ENCODE results near the gene ATP5F1A.

ATP5F1A gene

DNA sequence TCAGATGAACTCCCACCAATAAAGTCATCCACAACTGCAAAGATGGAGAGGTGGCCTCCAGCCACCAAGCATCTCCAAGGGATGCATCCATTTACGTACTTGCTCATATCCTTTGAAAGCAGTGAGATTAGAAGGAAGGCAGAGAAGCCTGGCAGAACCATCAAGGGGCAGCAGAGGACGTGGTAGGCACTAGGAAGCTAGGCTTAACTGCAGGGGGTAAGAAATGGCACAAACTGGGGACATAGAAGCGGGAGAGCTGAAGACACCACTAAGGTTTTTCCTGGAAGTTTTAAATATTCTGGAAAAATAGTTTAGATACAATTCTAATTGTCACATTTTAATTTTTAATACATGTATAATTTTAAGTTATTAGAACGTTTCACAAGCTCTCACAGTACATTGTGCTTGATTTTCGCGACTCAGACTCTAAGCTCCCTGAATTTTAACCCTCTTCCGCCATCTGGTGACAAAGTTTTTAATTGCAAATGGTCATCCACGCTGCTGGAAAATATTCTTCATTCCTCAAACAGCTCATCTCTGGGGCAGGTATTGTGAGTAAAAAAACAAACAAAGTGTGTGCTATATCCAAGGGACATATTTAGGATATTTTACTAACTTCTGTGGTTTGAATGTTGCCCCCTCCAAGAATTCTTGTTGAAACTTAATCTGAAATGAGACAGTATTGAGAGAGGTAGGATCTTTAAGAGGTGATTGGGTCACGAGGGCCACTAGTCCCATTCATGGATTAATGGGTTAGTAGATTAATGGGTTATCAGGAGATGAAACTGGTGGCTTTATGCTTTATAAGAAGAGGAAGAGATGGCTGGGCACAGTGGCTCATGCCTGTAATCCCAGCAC is 24.4 kb downstream of the ATP5F1A start:
- DNase-seq, result peak in 9 of 56 donors; percentile 6 to 63 (median 14)

DNA sequence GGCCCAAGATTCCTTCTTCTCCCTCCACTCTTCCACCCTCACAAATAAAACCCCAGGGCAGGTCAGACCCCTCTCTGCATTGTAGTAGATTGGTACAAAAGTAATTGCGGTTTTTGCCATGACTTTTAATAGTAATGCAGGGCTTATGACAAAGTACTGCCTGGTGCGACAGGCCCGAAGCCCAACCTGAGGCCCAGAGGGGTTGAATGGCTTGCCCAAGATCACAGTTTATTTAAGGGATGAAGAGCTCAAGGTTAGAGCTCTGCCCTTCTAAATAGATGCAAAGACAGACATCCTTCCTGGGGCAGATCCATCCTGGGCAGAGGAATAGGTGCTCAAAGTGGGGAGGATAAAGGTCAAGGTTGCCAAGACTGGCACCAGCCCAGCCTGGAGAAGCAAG is 25.1 kb downstream of the ATP5F1A start:
- no peak for DNase-seq

DNA sequence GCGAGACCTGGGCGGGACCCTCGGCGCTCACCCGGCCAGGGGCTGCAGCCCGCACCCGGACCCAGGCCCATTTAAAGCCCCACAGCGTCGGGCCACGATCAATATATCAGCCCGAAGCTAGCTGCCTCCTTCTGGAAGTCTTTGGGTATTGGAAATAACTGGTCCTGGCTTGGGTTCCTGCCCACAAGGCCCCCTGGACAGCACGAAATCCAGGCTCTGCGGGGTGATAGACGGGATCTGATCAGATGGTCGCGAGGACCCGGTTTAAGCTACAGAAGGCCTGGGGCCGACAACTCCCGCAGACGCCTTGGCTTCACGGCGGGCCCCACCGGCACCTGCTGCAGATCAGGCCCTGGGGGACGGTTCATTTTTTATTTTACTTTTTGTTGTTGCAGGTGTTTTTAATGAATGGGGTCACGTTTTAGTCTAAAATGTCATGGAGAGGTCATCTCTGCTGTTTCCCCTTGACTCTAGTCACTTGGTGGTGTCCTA is 25.7 kb downstream of the ATP5F1A start:
- DNase-seq, result no peak

DNA sequence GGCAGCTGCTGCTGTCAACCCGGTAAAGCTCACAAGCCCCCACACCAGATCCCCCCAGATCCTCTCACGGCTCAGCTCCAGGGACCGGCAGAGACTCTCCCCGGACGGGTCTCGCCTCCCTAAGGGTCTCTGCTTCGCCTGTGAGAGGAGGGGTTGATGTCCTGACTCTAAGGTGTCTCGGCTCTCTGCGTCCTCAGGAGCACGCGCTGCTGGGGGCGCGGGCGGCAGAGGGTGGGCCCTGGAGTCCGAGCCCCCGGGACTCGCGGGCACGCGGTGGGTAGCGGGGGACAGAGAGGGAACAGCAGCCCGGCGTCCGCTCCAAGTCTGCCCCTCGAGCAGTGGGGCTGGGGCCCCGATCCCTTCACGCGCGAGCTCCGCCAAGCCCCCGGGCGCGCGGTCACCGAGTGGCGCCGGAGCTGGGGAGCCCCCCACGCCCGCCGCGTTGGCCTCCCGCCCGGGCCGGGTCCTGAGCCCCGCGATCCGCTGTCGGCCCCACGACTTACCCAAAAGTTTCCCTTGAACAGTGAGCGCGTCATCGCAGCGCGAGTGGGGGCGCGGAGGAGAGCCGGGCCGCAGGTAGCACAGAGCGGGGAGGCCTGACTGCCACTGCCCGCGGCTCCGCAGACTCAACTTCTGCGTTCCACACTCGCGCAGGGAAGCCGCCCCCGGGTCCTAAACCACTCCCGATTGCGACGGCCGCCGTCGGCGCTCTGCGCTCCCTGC is 26.3 kb downstream of the ATP5F1A start, which contains the start of gene PSTPIP2:
Gene PSTPIP2, minus strand, starts transcription at position 608 of the 723 bp plus-strand sequence. Its CDS starts 72 bp downstream, at position 536.
- peak in 15 of 56 donors; percentile 4 to 42 (median 13) for DNase-seq

DNA sequence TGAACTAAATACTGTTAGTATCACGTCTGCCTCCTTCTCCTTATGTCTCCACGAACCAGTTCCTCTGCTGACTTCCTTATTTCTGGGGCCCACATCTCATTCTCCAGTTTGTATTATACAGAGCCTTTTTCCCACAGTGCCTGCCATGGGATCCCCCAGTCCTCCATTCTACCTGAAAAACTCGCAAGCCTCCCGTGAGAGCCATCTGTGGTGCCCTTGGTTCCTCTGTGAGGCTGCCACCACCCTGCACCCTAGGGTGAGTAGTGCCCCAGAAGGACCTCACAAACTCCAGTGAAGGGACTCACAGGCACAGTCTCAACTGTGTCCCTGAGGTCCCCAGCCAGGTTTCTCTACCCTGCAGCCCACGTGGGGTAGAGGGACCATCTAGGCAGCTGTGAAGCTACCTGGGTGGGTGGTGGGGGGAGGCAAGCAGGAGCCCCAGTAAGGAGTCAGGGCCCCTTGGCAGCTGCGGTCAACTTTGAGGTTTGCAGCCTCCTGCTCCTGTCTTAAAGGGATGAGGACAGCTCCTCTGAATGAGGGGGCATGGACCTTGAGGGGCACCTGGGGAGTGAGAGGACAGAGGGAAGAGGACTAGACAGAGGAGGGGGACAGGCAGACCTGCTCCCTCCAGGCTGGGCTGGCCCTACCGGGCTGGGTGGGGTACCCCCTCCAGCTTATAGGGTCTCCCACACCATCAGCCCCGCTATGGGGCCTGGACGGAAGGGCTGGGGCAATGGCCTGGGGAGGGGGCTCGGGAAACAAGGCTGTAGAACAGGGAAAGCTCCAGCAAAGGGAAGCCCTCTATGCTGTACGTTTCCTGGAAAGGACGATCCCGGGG is 27.1 kb downstream of the ATP5F1A start:
- no peak for DNase-seq

DNA sequence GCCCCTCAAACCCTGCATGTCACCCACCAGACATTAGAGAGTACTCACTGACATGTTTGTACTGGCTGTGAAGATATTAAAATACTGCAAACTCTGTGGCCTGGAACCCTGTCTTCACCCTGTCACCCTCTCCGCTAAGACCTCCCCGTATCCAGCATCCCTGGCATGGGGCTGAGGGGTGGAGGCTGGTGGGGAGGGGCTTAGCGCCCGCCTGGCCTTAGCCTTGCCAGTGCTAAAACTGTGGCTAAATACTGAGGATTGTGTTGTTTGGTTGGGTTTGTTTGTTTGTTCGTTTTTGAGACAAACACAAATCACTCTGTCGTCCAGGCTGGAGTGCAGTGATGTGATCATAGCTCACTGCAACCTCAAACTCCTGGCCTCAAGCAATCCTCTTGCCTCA is 27.9 kb downstream of the ATP5F1A start:
- DNase-seq, result no peak

DNA sequence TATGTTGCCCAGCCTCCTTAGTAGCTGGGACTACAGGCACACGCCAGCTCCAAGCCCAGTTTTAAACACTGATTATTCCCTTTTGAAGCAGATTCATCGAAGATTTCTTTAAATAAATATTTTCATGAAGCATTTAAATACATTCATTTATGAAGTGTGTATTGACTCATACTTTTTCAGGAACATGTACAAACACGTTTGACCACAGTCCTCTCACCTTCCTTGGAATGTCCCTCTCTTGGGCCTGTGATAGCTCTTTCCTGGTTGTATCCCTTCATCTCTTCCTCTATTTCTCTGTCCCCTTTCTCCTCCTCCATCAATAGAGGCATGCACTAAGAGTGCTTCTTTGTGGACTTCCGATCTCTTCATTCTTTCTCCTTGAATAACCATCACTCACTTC is 28.6 kb downstream of the ATP5F1A start:
- no peak for DNase-seq

DNA sequence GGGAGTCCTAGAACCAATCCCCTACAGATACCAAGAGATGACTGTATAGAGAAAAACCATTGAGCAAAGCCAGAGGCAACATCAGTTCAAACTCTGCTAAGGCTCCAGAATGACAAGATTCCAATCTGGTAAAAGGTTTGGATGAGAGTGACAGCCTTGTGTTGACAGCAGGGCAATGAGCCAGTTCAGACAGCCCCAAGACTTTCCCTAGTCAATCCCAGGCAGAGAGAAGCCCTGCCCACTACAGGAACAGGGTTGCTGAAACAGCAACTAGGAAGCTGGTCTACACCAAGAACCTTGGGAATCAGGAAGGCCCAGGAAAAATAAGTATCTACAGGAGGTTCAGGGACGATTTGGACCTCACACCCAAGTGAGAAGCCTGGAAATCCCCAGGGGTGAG is 29.3 kb downstream of the ATP5F1A start:
- DNase-seq, result no peak

DNA sequence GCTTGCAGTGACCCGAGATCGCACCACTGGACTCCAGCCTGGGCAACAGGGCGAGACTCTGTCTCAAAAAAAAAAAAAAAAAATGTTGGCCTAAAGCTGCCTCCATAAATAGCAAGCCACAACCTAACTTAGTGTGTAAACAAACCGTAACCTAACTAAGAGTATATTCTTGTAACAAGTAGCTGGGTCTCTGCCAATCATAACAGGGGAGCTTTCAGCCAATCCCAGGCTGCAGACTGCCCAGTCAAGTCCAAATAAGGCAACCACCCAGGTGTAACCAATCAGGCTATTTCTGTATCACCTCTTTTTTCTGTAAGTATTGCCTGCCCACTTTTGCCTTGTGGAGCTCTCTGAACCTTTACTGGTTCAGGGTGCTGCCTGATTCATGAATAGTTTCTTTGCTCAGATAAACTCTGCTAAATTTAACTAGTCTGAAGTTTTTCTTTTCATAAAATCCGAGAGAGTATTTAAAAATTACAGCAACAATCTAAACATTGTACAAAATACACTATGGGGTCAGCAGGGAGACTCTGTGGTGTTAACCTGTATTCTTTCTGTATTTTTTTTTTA is 30.6 kb downstream of the ATP5F1A start:
- DNase-seq, result no peak

DNA sequence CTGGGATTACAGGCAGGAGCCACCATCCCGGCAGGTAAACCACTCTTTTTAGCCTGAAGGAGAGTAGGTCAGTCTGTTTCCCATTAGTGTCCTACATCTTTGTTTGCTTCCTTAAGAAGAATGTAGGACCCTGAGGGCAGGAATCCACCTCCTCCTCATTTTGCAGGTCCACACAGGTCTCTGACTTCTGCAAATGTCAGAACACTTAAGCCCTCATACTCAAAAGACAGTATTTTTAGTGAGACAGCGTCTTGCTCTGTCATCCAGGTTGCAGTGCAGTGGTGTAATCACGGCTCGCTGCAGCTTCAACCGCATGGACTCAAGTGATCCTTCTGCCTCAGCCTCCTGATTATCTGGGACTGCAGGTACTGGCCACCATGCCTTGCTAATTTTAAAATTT is 35.3 kb downstream of the ATP5F1A start:
- no peak for DNase-seq

DNA sequence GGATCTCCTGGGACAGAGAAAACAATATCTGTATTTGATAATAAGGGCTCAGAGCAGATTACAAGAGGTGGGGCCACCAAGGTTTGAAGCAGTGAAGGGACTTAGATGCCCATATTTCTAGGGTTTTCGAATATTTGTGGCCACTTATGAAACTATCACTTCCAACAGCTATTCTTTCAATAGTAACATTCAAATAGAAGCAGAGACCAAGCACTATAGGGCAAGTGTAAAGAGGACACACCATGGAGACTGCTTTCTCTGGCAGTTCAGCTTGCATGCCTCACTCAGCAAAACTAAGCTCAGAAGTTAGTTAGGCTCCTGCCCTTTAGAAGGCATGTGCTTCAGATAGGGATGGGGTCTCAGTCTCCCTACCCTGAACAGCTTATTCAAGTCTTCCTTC is 36.3 kb downstream of the ATP5F1A start:
- no peak for DNase-seq

DNA sequence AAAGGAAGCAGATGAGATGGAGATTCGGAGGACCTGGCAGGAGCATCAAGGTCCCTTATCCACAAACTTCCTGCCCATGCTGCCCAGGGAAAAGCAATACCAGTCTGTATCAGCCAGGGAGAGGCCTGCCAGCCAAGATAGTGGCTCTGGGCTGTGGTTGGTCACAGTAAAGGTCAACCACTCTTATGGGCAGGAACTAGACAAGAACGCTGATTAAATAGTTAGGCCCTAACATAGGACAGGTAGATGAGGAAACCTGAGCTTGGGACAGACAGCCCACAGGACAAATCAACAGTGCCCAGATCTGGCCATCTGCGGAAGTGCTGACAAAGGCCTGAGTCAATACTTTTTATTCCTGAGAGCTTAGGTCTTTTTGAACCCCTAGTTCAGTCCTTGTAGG is 36.7 kb downstream of the ATP5F1A start:
- DNase-seq, result no peak

DNA sequence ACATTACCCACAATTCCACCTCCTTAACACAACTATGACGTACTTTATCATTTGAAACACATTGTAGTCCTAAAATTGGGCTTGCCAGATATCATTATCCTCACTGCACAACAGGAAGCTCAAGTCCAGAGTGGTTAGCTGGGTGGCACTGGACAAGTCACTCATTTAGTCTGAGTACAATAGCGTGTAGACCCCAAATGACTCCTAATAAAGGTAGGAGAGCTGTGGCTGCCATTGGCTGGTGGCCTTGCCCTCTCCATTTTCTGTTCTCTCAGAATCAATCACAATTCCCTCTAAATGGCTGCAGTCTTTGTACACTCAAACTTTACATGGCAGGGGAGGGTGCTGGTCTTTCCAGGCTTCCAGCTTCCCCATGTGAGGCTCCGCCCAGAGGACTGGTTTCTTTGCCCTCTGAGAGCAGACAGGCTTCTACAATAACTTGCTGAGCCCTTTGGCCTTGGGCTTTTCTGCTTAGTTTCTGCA is 37.7 kb downstream of the ATP5F1A start:
- DNase-seq, result no peak

DNA sequence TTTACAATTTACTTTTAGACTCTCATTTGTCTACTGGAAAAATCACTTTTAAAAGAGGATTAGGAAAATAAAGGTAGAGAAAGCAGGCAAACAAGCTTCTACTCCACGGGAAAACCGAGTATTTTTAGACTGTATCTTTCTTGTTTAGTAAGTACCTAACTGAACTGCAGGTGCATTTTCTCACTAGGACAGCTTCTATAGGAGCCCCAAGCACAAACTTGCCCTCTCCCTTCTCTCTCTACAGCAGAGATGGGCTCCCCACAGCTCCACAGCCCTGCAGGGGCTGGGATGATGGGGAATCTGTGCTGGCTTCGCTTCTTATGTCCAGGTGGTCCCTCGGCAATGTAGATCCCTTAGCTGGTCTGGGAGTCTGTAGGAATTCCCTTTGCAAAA is 42.3 kb downstream of the ATP5F1A start:
- no peak for DNase-seq

DNA sequence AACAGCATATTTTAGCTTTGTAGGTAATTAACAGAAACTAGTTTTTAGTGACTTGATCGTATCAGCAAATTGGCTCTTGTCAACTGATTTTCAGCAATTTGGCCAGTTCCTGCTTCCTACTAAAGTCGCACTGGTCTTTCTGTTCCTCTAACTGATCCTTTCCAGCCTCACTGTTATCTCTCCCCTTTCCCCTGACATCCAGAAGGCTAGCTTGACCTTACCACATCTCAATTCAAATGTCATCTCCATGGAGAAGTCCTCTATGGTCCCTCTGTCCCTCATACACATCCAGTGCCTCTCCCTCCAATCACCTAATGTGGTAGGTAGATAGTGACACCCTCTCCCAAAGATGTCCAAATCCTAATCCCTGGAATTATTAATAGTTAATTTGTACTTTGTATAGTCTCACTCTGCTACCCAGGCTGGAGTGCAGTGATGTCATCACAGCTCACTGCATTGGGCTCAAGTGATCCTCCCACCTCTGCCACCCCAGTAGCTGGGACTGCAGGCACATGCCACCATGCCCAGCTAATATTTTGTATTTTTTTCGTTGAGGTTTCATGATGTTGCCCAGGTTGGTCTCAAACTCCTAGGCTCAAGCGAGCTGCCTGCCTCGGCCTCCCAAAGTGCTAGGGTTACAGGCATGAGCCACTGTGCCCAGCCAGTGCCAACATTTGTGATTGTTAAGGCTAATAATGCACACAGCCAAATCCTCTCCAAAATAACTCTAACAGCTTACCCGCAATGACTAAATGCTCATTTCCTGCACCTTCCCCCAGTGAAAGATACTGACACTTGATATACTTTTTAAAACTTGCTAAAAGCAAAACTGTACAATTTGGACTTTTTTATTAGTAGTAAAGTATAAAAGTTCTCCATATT is 42.9 kb downstream of the ATP5F1A start:
- DNase-seq, result no peak

DNA sequence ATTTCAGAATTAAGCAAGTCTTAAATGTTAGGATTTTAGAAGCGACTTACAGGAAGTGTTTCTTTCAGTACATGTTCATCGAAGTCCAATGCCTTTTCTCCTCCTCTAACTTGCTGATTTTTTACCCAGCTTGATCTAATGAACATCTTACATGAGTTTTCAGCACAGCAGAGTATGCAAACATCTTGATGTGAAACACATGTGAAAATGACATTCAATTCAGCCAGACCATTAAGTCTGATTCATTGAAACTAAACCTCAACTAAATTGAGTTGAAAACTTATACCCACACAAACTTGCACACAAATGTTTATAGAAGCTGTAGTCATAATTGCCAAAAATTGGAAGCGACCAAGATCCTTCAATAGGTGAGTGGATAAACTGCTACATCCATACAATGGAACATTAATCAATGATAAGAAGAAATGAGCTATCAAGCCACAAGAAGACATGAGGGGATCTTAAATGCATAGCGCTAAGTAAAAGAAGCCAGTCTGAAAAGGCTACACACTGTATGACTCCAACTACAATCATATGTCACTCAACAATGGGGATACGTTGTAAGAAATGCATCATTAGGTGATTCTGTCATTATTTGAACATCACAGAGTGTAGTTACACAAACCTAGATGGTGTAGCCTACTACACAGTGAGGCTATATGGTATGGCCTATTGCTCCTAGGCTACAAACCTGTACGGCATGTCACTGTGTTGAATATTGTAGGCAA is 44.6 kb downstream of the ATP5F1A start:
- no peak for DNase-seq

DNA sequence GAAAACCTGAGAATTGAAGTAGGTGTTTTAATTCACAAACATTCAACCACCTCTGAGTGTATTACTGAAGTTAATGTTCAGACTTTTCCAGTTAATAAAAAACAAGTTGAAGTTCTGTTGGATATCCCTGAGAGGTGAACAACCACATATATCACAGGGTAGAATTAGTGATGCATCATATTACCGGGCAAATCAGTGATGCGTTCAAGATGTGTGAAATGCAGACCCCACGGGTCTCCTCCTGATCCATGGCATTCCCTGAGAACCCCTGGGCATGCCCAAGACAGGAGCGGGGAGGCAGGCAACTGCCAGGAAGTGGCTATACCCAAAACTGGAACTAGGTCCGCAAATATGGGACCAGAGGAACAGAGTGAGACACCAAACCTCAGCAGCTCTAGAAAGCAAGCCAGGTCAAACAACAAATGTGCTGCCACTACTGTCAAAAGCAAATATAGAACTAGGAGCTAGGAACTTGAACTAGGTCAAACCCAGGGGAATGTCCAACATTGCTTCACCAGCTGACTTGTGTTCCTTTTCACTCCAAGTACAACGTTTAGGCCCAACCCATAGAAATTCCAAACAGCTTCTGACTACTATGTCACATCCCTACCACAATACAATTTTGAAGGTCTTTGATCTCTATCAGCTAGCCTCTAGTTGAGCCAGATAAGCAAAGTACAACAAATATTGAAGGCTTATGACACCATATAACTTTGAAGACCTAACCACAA is 46.2 kb downstream of the ATP5F1A start:
- no peak for DNase-seq

DNA sequence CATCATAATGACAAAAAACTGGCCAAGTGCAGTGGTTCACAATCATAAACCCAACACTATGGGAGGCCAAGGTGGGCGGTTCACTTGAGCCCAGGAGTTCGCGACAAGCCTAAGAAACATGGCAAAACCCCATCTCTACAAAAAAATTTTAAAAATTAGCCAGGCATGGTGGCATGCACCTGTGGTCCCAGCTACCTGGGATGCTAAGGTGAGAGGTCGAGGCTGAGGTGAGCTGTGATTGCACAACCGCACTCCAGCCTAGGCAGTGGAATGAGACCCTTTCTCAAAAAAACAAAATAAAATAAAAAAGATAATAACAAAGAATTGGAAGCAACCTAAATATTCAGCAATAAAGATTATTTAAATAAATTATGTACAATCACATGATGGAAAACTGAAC is 47.8 kb downstream of the ATP5F1A start:
- DNase-seq, result no peak

DNA sequence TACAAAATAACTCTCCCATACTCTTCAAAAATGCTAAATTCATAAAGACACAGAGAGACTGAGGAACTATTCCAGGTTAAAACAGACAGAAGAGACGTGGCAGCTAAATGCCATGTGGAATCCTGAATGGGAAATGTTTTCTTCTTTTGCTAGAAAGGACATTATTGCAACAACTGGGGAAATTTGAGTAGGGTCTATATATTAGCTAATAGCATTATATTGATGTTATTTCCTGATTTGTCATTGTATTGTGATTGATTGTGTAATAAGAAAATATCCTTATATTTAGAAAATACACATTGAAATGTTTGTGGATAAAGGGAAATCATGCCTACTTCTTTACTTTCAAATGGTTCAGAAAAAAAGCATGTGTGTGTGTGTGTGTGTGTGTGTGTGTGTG is 49.5 kb downstream of the ATP5F1A start:
- no peak for DNase-seq
